Fibroblast of upper back skin (primary cell): ENCODE results near the gene GCC2.
"Not testable (repeated sequence)": the region's sequence is repeated elsewhere in the genome, so short reads cannot be mapped to it uniquely, and the experiment has no call there.

Experiments used
- DNase-seq: peaks from one replicate; pipeline ENCODE4 v3.0.0-alpha.2; 2013

Gene GCC2

GRCh38 chr2:108446703-108447102 is 2.3 kb upstream of the GCC2 start:
- DNase-seq, result no peak

GRCh38 chr2:108447947-108448677 is 894 bp upstream of the GCC2 start:
- no peak for DNase-seq

- DNase-seq, result peak; percentile 19
These were observed 564 bp downstream of the GCC2 start for GRCh38 chr2:108449410-108450130.

- no peak for DNase-seq
These were observed 1.9 kb downstream of the GCC2 start for GRCh38 chr2:108450863-108451262.

- no peak for DNase-seq
These were observed 3.0 kb downstream of the GCC2 start for GRCh38 chr2:108451976-108452375.

- DNase-seq, result not testable (repeated sequence)
These were observed 4.5 kb downstream of the GCC2 start for GRCh38 chr2:108453530-108453929.

- no peak for DNase-seq
These were observed 5.4 kb downstream of the GCC2 start for GRCh38 chr2:108454440-108454839.

- DNase-seq, result no peak
These were observed 6.6 kb downstream of the GCC2 start for GRCh38 chr2:108455571-108455970.

- no peak for DNase-seq
These were observed 9.1 kb downstream of the GCC2 start for GRCh38 chr2:108458082-108458481.

- no peak for DNase-seq
These were observed 10.4 kb downstream of the GCC2 start for GRCh38 chr2:108459441-108459840.

GRCh38 chr2:108460345-108461037 is 11.5 kb downstream of the GCC2 start:
- DNase-seq, result no peak

- no peak for DNase-seq
These were observed 28.1 kb downstream of the GCC2 start for GRCh38 chr2:108477099-108477498.

GRCh38 chr2:108485253-108485652 is 36.2 kb downstream of the GCC2 start:
- no peak for DNase-seq

- no peak for DNase-seq
These were observed 41.6 kb downstream of the GCC2 start for GRCh38 chr2:108490506-108491122.

GRCh38 chr2:108491848-108492247 is 42.8 kb downstream of the GCC2 start:
- no peak for DNase-seq

GRCh38 chr2:108492364-108492763 is 43.4 kb downstream of the GCC2 start:
- peak; percentile 93 for DNase-seq

- not testable (repeated sequence) for DNase-seq
These were observed 47.2 kb downstream of the GCC2 start for GRCh38 chr2:108496167-108496566.

- DNase-seq, result not testable (repeated sequence)
These were observed 58.6 kb downstream of the GCC2 start for GRCh38 chr2:108507620-108508019.

- peak; percentile 24 for DNase-seq
These were observed 63.4 kb downstream of the GCC2 start for GRCh38 chr2:108512431-108512830.

- not testable (repeated sequence) for DNase-seq
These were observed 65.5 kb downstream of the GCC2 start for GRCh38 chr2:108514478-108514877.

GRCh38 chr2:108524688-108525087 is 75.7 kb downstream of the GCC2 start:
- DNase-seq, result not testable (repeated sequence)

GRCh38 chr2:108525258-108525657 is 76.3 kb downstream of the GCC2 start:
- DNase-seq, result not testable (repeated sequence)

GRCh38 chr2:108531674-108532055 is 82.7 kb downstream of the GCC2 start:
- no peak for DNase-seq
